SU-DHL-6 (cell line): Measurements from ENCODE around the gene SREBF1.

Experiments used
- H2AFZ ChIP-seq: fragments of 200-600 bp; sonication (generic); 2 replicates; pipeline ENCODE4 v1.6.1; 2014; ENCODE audit warnings: low read depth, mild to moderate bottlenecking, moderate library complexity, mixed read lengths, antibody characterized with exemption, low read length; ENCODE audit not compliant: severe bottlenecking
- H3F3A ChIP-seq: fragments of 200-600 bp; shearing (Covaris generic); 2 replicates; pipeline ENCODE4 v1.6.0; 2016; ENCODE audit warnings: antibody characterized with exemption, mild to moderate bottlenecking; ENCODE audit not compliant: insufficient read depth
- H3K27ac ChIP-seq: fragments of 200-600 bp; sonication (generic); 2 replicates; pipeline ENCODE4 v1.5.1; 2016; ENCODE audit warnings: low read depth, mild to moderate bottlenecking, low read length, moderate library complexity, mixed read lengths
- H3K27me3 ChIP-seq: fragments of 200-600 bp; sonication (generic), shearing (Covaris generic); 2 replicates; pipeline ENCODE4 v1.6.0; 2014; ENCODE audit warnings: mild to moderate bottlenecking, low read length
- H3K36me3 ChIP-seq: fragments of 200-600 bp; sonication (generic); 2 replicates; pipeline ENCODE4 v1.6.1; 2014; ENCODE audit warnings: mild to moderate bottlenecking, low read length, mixed read lengths
- H3K4me2 ChIP-seq: fragments of 300-600, 200-600 bp; shearing (Covaris generic), sonication (generic); 2 replicates; pipeline ENCODE4 v1.6.0; 2014; ENCODE audit warnings: low read length, low read depth, mild to moderate bottlenecking; ENCODE audit not compliant: poor library complexity, severe bottlenecking
- H3K4me3 ChIP-seq: fragments of 200-600 bp; sonication (generic); 2 replicates; pipeline ENCODE4 v1.5.1; 2014; ENCODE audit warnings: antibody characterized with exemption, low read length, mild to moderate bottlenecking, mixed read lengths; ENCODE audit not compliant: insufficient read depth, poor library complexity, severe bottlenecking
- H3K79me2 ChIP-seq: fragments of 200-600 bp; sonication (generic); 2 replicates; pipeline ENCODE4 v1.6.1; 2014; ENCODE audit warnings: mild to moderate bottlenecking, low read length, moderate library complexity; ENCODE audit not compliant: insufficient read depth
- H3K9ac ChIP-seq: fragments of 200-600 bp; sonication (generic); 2 replicates; pipeline ENCODE4 v1.7.0; 2014; ENCODE audit warnings: mild to moderate bottlenecking, low read length
- H3K9me2 ChIP-seq: fragments of 200-600 bp; sonication (generic); replicated peaks from 2 replicates; pipeline ENCODE4 v1.6.1; 2014; ENCODE audit warnings: low read length; ENCODE audit not compliant: insufficient read depth
- H3K9me3 ChIP-seq: fragments of 200-600 bp; sonication (generic); 2 replicates; pipeline ENCODE4 v1.6.1; 2014; ENCODE audit warnings: low read length, mixed read lengths; ENCODE audit not compliant: insufficient read depth
- H4K20me1 ChIP-seq: fragments of 200-600 bp; sonication (generic); 2 replicates; pipeline ENCODE4 v1.6.1; 2014; ENCODE audit warnings: low read depth, mild to moderate bottlenecking, antibody characterized with exemption, low read length, moderate library complexity, mixed read lengths
- CTCF ChIP-seq: fragments of 200-600 bp; sonication (generic); IDR thresholded peaks from one replicate; pipeline ENCODE4 v1.5.1; 2017; ENCODE audit warnings: antibody characterized with exemption, mild to moderate bottlenecking, low read length, moderate library complexity; ENCODE audit not compliant: insufficient read depth, poor library complexity, severe bottlenecking
- EZH2phosphoT487 ChIP-seq: fragments of 200-600 bp; sonication (generic), shearing (Covaris generic); conservative IDR thresholded peaks from 2 replicates; pipeline ENCODE4 v1.6.1; 2018; ENCODE audit warnings: mild to moderate bottlenecking, antibody characterized with exemption, low read length, moderate library complexity, mixed read lengths

SREBF1 gene

GRCh38 chr17:17788967-17789366, 47.8 kb downstream of the SREBF1 start:
- no peak overlapping the region for H3K4me2 ChIP-seq
- no peaks in the 10 kb centered on the region for H3K9me3 ChIP-seq
- H4K20me1 ChIP-seq = no peaks in the 10 kb centered on the region
- H3K79me2 ChIP-seq = no peaks in the 10 kb centered on the region
- H3K4me3 ChIP-seq = no peak overlapping the region
- H3K36me3 ChIP-seq = no peaks in the 10 kb centered on the region
- TF ChIP-seq EZH2phosphoT487 (no peak), CTCF (no peak)
- H3K27ac ChIP-seq = no peak overlapping the region
- no peak overlapping the region for H3K9ac ChIP-seq
- no peak overlapping the region for H2AFZ ChIP-seq
- H3K27me3 ChIP-seq = no peaks in the 10 kb centered on the region
- H3F3A ChIP-seq = peaks cover 12% of the 10 kb centered on the region; the same call in 1 of the 2 replicates
- no peaks in the 10 kb centered on the region for H3K9me2 ChIP-seq

- H3K79me2 ChIP-seq = no peaks in the 10 kb centered on the region
- no peak overlapping the region for H3K4me3 ChIP-seq
- H2AFZ ChIP-seq = no peak overlapping the region
- H4K20me1 ChIP-seq = no peaks in the 10 kb centered on the region
- H3K36me3 ChIP-seq = no peaks in the 10 kb centered on the region
- H3K4me2 ChIP-seq = no peak overlapping the region
- H3F3A ChIP-seq = peaks cover 18% of the 10 kb centered on the region
- no peak overlapping the region for H3K9ac ChIP-seq
- no peaks in the 10 kb centered on the region for H3K9me3 ChIP-seq
- TF ChIP-seq EZH2phosphoT487 (no peak), CTCF (no peak)
- no peaks in the 10 kb centered on the region for H3K27me3 ChIP-seq
- no peak overlapping the region for H3K27ac ChIP-seq
- H3K9me2 ChIP-seq = no peaks in the 10 kb centered on the region
Observed at GRCh38 chr17:17787568-17787967, 49.2 kb downstream of the SREBF1 start.

- H3K79me2 ChIP-seq = no peaks in the 10 kb centered on the region
- H4K20me1 ChIP-seq = no peaks in the 10 kb centered on the region
- no peaks in the 10 kb centered on the region for H3K9me2 ChIP-seq
- no peak overlapping the region for H3K27ac ChIP-seq
- no peak overlapping the region for H3K9ac ChIP-seq
- H2AFZ ChIP-seq = no peak overlapping the region
- H3K27me3 ChIP-seq = no peaks in the 10 kb centered on the region
- H3K36me3 ChIP-seq = no peaks in the 10 kb centered on the region
- no peak overlapping the region for H3K4me2 ChIP-seq
- H3K4me3 ChIP-seq = no peak overlapping the region
- peaks cover 18% of the 10 kb centered on the region for H3F3A ChIP-seq
- no peaks in the 10 kb centered on the region for H3K9me3 ChIP-seq
- TF ChIP-seq CTCF (no peak), EZH2phosphoT487 (no peak)
Observed at GRCh38 chr17:17786998-17787397, 49.8 kb downstream of the SREBF1 start.

- H3F3A ChIP-seq = peaks cover 18% of the 10 kb centered on the region
- no peaks in the 10 kb centered on the region for H3K36me3 ChIP-seq
- no peaks in the 10 kb centered on the region for H3K9me3 ChIP-seq
- H3K4me3 ChIP-seq = no peak overlapping the region
- H4K20me1 ChIP-seq = no peaks in the 10 kb centered on the region
- H2AFZ ChIP-seq = no peak overlapping the region
- no peak for TF ChIP-seq EZH2phosphoT487
- TF ChIP-seq CTCF = no peak
- H3K9ac ChIP-seq = no peak overlapping the region
- no peak overlapping the region for H3K27ac ChIP-seq
- H3K9me2 ChIP-seq = no peaks in the 10 kb centered on the region
- H3K79me2 ChIP-seq = no peaks in the 10 kb centered on the region
- H3K27me3 ChIP-seq = no peaks in the 10 kb centered on the region
- H3K4me2 ChIP-seq = no peak overlapping the region
Observed at GRCh38 chr17:17785407-17785806, 51.4 kb downstream of the SREBF1 start.
